Measurements from ENCODE around the gene ABLIM1. TPM values are rescaled to one million over a fixed set of nuclear protein-coding genes. Genes with fewer than 3 reads are reported as not detected.

The ABLIM1 gene
- total and polyA plus RNA-seq, 2 donors, result 46.7 to 71.3 TPM

- H3K4me3 ChIP-seq (ENCODE audit: low read depth, low read length), result no peak overlapping the region
- DNase-seq (ENCODE audit: extremely low spot score), result no peak
- no peaks in the 10 kb centered on the region for H3K36me3 ChIP-seq (ENCODE audit: insufficient read depth)
- WGBS, result 83% methylated on average over 3 of the region's 3 CpGs
- H3K4me1 ChIP-seq (ENCODE audit: insufficient read depth), result peaks cover 1% of the 10 kb centered on the region
- H3K27ac ChIP-seq (ENCODE audit: low read depth), result no peak overlapping the region
Measured at GRCh38 chr10:114385557-114385956, 272.5 kb downstream of the ABLIM1 start.

- H3K4me1 ChIP-seq (ENCODE audit: insufficient read depth), result peaks cover 3% of the 10 kb centered on the region
- H3K36me3 ChIP-seq (ENCODE audit: insufficient read depth), result no peaks in the 10 kb centered on the region
- H3K27ac ChIP-seq (ENCODE audit: low read depth), result no peak overlapping the region
- H3K4me3 ChIP-seq (ENCODE audit: low read depth, low read length), result no peak overlapping the region
- no peak for DNase-seq (ENCODE audit: extremely low spot score)
- WGBS, result 90% methylated on average over 5 of the region's 5 CpGs
Measured at GRCh38 chr10:114384601-114385000, 273.5 kb downstream of the ABLIM1 start.

GRCh38 chr10:114384181-114384580 is 273.9 kb downstream of the ABLIM1 start:
- 88% methylated on average over 9 of the region's 9 CpGs for WGBS

More at GRCh38 chr10:114384181-114384580, 273.9 kb downstream of the ABLIM1 start:
- Histone ChIP-seq H3K36me3 (ENCODE audit: insufficient read depth) (no peaks in the 10 kb centered on the region), H3K27ac (ENCODE audit: low read depth) (no peak overlapping the region), H3K4me1 (ENCODE audit: insufficient read depth) (peaks cover 3% of the 10 kb centered on the region), H3K4me3 (ENCODE audit: low read depth, low read length) (no peak overlapping the region)
- DNase-seq (ENCODE audit: extremely low spot score), result no peak

Small RNA genes within 50 kb of the gene (small RNA-seq; reads per million reads assigned to genes)
- not detected for gene RN7SL384P

Other genes starting within 250 kb of the ABLIM1 start
- 58.0 TPM for gene FHIP2A, start 163.5 kb upstream of the ABLIM1 start, total RNA-seq
- gene FHIP2A, start 163.5 kb upstream of the ABLIM1 start, polyA plus RNA-seq, result 13.7 TPM

Measured in urinary bladder (tissue), 4 donors.